Chondrocyte (in vitro differentiated cells): ENCODE measurements around the gene TMEM17. TPM values are rescaled to one million over a fixed set of nuclear protein-coding genes. Genes with fewer than 3 reads are reported as not detected.

Experiments
- DNase-seq: peaks from one replicate; pipeline ENCODE4 v3.0.0; 2021; ENCODE audit warnings: mixed read lengths, low spot score
- H3K27ac Mint-ChIP-seq: one replicate; pipeline ENCODE4 v1.8.0; 2021; ENCODE audit warnings: mild to moderate bottlenecking, moderate library complexity, mixed read lengths; ENCODE audit not compliant: unreplicated experiment
- H3K27me3 Mint-ChIP-seq: 2 replicates; pipeline ENCODE4 v1.8.0; 2021; ENCODE audit warnings: low read depth, mixed read lengths
- H3K36me3 Mint-ChIP-seq: 2 replicates; pipeline ENCODE4 v1.8.0; 2021; ENCODE audit warnings: low read depth, mixed read lengths
- H3K4me1 Mint-ChIP-seq: 2 replicates; pipeline ENCODE4 v1.8.0; 2021; ENCODE audit warnings: low read depth, mild to moderate bottlenecking, mixed read lengths
- H3K4me3 Mint-ChIP-seq: one replicate; pipeline ENCODE4 v1.8.0; 2021; ENCODE audit warnings: mild to moderate bottlenecking, moderate library complexity, mixed read lengths; ENCODE audit not compliant: unreplicated experiment
- H3K9me3 Mint-ChIP-seq: 2 replicates; pipeline ENCODE4 v1.8.0; 2021; ENCODE audit warnings: low read depth, mixed read lengths
- CTCF ChIP-seq: fragments of 200-600 bp; sonication (generic); IDR thresholded peaks from 2 replicates; pipeline ENCODE4 v1.5.0; 2021; ENCODE audit warnings: antibody characterized with exemption, mild to moderate bottlenecking, moderate library complexity
- total RNA-seq: library from RNA; stranded (reverse); gene quantifications from 3 replicates; pipeline ENCODE4 v1.2.1, GENCODE V29; 2021

Gene TMEM17
- total RNA-seq, 1 donor from 2014 or later = 3.8 TPM

GRCh38 chr2:62531594-62531993 lies 25.6 kb upstream of the TMEM17 start:
- H3K36me3 Mint-ChIP-seq = peaks cover 4% of the 10 kb centered on the region
- peaks cover 7% of the 10 kb centered on the region for H3K9me3 Mint-ChIP-seq
- no peak for TF ChIP-seq CTCF
- peaks cover 4% of the 10 kb centered on the region for H3K4me1 Mint-ChIP-seq
- no peak overlapping the region for H3K27ac Mint-ChIP-seq
- DNase-seq = no peak
- peaks cover 10% of the 10 kb centered on the region for H3K27me3 Mint-ChIP-seq
- H3K4me3 Mint-ChIP-seq = no peak overlapping the region

GRCh38 chr2:62529758-62530157 lies 23.8 kb upstream of the TMEM17 start:
- peaks cover 7% of the 10 kb centered on the region for H3K27me3 Mint-ChIP-seq
- H3K36me3 Mint-ChIP-seq = peaks cover 3% of the 10 kb centered on the region
- no peak overlapping the region for H3K27ac Mint-ChIP-seq
- DNase-seq = no peak
- peaks cover 8% of the 10 kb centered on the region for H3K4me1 Mint-ChIP-seq
- no peak overlapping the region for H3K4me3 Mint-ChIP-seq
- H3K9me3 Mint-ChIP-seq = peaks cover 4% of the 10 kb centered on the region
- TF ChIP-seq CTCF = no peak

- Mint-ChIP-seq H3K27ac (no peak overlapping the region), H3K9me3 (peaks cover 5% of the 10 kb centered on the region), H3K4me1 (peaks cover 8% of the 10 kb centered on the region), H3K36me3 (no peaks in the 10 kb centered on the region), H3K4me3 (no peak overlapping the region), H3K27me3 (no peaks in the 10 kb centered on the region)
- no peak for DNase-seq
- no peak for TF ChIP-seq CTCF
Observed at GRCh38 chr2:62527478-62528210, 21.6 kb upstream of the TMEM17 start.

GRCh38 chr2:62526531-62527381 lies 20.8 kb upstream of the TMEM17 start:
- DNase-seq = no peak
- Mint-ChIP-seq H3K27ac (no peak overlapping the region), H3K27me3 (no peaks in the 10 kb centered on the region), H3K4me1 (peaks cover 8% of the 10 kb centered on the region), H3K9me3 (peaks cover 5% of the 10 kb centered on the region), H3K4me3 (no peak overlapping the region), H3K36me3 (no peaks in the 10 kb centered on the region)
- no peak for TF ChIP-seq CTCF

GRCh38 chr2:62525549-62526269 lies 19.7 kb upstream of the TMEM17 start:
- Mint-ChIP-seq H3K27ac (no peak overlapping the region), H3K4me1 (peaks cover 8% of the 10 kb centered on the region), H3K36me3 (no peaks in the 10 kb centered on the region), H3K27me3 (no peaks in the 10 kb centered on the region), H3K9me3 (peaks cover 5% of the 10 kb centered on the region), H3K4me3 (no peak overlapping the region)
- DNase-seq = no peak
- no peak for TF ChIP-seq CTCF
